Stimulated activated memory B cell treated with anti-CD40 and anti-IgM and Interleukin-4, amounts not matched to agents 10 μg/mL and 1 μg/mL and 100 μg/mL, for 72 hours (primary cell): ENCODE results near the gene TNKS1BP1.
"Not testable (repeated sequence)": the region's sequence is repeated elsewhere in the genome, so short reads cannot be mapped to it uniquely, and the experiment has no call there.

Experiments used
- ATAC-seq: fragments of 150-1000 bp; cut with Tn5 transposase; 2 replicates; pipeline ENCODE4 v1.10.0; 2021
- H3K27ac Mint-ChIP-seq: one replicate; pipeline ENCODE4 v1.8.0; 2022; ENCODE audit warnings: mild to moderate bottlenecking, mixed read lengths
- H3K27me3 Mint-ChIP-seq: one replicate; pipeline ENCODE4 v1.8.0; 2022; ENCODE audit warnings: mixed read lengths
- H3K36me3 Mint-ChIP-seq: one replicate; pipeline ENCODE4 v1.8.0; 2022; ENCODE audit warnings: mixed read lengths
- H3K4me1 Mint-ChIP-seq: one replicate; pipeline ENCODE4 v1.8.0; 2022; ENCODE audit warnings: mixed read lengths
- H3K4me3 Mint-ChIP-seq: one replicate; pipeline ENCODE4 v1.8.0; 2022; ENCODE audit warnings: mild to moderate bottlenecking, moderate library complexity, mixed read lengths
- H3K9me3 Mint-ChIP-seq: one replicate; pipeline ENCODE4 v1.8.0; 2022; ENCODE audit warnings: mixed read lengths

The TNKS1BP1 gene

DNA sequence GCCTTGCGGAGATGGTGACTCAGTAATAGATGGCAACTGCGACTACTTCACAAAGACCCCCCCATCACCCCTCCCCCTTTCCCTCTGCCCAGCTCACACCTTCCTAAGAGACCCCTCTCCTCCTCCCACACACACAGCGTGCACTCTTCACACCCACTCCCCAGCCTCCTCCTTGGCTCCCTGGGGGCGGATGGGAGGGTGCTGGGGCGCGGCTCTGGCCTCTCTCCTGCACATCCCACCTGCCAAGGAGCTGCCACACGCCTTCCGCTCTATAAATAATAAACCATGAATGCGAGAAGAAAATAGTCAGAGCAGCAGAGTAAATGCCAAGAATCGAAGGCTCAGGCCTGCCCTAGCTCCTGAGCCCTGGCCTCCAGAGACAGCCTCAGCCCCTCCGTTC lies 17.9 kb upstream of the TNKS1BP1 start:
- Mint-ChIP-seq H3K4me3 (no peak overlapping the region), H3K36me3 (no peaks in the 10 kb centered on the region), H3K9me3 (no peaks in the 10 kb centered on the region), H3K4me1 (peaks cover 9% of the 10 kb centered on the region), H3K27me3 (peaks cover 12% of the 10 kb centered on the region), H3K27ac (no peak overlapping the region)
- ATAC-seq: no peak

DNA sequence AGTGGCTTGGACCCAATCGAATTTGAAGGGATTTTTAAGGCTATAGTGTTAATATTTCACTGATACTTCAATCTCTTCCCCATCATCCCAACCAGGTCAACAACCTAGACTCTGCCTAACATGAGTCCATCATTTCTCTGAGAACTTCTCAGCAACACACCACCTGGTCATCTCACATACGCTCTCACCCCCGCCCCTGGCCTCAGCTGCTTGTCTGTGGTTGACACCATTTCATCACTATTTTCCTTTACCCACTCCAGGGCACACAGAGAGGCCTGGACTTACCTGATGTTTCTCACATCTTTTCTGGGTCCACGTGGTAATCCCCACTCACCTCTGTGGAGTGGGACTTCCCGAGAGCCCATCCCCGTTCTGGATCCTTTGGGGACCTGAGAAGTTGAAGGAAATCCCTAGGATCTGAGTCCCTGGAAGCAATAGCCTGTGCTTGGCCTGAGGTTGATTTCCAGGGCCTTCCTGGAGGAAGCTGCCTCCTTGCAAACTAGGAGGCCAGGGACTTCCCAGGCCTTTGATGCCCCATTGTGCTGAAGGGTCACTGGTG lies 16.6 kb upstream of the TNKS1BP1 start:
- Mint-ChIP-seq H3K9me3 (no peaks in the 10 kb centered on the region), H3K36me3 (no peaks in the 10 kb centered on the region), H3K27me3 (peaks cover 12% of the 10 kb centered on the region), H3K4me3 (no peak overlapping the region), H3K27ac (no peak overlapping the region), H3K4me1 (peaks cover 12% of the 10 kb centered on the region)
- ATAC-seq: no peak

DNA sequence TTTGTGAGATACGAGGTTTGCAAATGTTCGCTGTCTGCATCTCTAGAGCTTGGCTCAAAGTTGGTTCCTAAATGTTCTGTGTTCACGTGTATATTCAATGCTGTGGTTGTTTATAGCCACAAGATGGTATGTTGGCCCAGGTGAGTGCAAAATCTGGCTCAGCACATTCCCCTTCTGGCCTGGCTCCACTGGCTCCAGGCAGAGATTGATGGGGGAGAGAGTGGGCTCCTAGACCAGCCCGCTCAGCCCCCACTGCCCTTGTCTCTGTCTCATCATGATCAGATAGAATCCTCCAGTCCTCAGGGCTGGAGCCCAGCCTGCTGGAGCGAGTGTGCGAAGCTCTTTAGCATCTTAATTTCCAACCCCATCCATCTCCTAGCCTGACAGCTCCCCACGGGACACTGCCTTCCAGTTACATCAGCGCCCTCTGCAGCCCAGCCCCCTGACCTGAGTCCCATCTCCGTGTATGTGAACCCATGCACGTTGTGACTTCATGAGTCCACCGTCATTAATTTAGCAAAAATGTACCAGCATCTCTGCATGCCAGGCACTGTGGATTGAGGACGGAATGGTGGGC lies 15.4 kb upstream of the TNKS1BP1 start:
- ATAC-seq: no peak
- Mint-ChIP-seq H3K27me3 (peaks cover 12% of the 10 kb centered on the region), H3K27ac (peak overlapping the region; percentile 4), H3K9me3 (no peaks in the 10 kb centered on the region), H3K4me3 (no peak overlapping the region), H3K4me1 (peaks cover 12% of the 10 kb centered on the region), H3K36me3 (no peaks in the 10 kb centered on the region)

DNA sequence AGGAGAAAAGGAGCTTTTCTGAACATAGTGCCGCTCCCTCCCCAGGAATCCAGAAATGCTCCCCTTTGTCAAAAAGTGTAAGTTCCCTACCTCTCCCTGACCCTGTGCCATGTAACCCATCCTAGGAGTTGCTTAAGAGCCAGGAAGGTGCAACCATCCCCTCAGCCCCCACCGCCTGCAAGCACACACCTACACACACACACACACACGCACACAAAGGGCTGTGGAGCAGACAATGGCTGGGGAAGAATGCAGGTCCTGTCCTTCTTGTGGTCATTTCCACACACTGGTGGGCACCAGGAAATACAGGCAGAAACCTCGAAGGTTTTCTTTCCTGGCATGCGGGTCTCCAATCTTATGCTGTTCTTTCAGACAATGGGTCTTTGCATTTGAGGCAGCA lies 14.6 kb upstream of the TNKS1BP1 start:
- Mint-ChIP-seq H3K27me3 (peaks cover 12% of the 10 kb centered on the region), H3K4me1 (peaks cover 20% of the 10 kb centered on the region), H3K36me3 (peaks cover 4% of the 10 kb centered on the region), H3K4me3 (no peak overlapping the region), H3K9me3 (no peaks in the 10 kb centered on the region), H3K27ac (no peak overlapping the region)
- no peak for ATAC-seq

DNA sequence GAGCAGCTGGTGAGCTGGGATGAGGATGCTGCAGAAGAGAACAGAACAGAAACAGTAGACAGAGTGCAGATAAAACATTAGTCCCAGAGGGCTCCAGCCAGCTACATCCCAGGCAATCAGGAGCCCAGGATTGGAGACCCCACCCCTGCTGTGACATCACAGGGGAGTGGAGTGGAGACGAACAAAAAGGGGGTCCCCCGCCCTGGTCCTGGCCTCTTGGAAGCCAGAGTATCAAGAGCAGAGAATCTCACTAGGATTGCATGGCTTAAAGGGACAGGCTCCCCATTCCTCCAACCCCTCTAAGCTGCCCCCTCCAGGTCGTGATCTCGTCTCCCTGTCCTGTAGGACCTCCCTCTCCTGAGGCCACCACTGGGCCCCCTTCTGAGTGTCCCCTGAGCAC lies 13.4 kb upstream of the TNKS1BP1 start, which contains the start of gene P2RX3:
Gene P2RX3, plus strand, starts transcription at position 211 of the 400 bp plus-strand sequence. CDS start 199 bp downstream, outside the sequence.
- H3K9me3 Mint-ChIP-seq: no peaks in the 10 kb centered on the region
- ATAC-seq: no peak
- H3K4me1 Mint-ChIP-seq: peaks cover 32% of the 10 kb centered on the region
- no peak within 1 kb of the TSS for H3K27ac Mint-ChIP-seq
- peaks cover 12% of the 10 kb centered on the region for H3K27me3 Mint-ChIP-seq
- no peak within 1 kb of the TSS for H3K4me3 Mint-ChIP-seq
- peaks cover 14% of the 10 kb centered on the region for H3K36me3 Mint-ChIP-seq

DNA sequence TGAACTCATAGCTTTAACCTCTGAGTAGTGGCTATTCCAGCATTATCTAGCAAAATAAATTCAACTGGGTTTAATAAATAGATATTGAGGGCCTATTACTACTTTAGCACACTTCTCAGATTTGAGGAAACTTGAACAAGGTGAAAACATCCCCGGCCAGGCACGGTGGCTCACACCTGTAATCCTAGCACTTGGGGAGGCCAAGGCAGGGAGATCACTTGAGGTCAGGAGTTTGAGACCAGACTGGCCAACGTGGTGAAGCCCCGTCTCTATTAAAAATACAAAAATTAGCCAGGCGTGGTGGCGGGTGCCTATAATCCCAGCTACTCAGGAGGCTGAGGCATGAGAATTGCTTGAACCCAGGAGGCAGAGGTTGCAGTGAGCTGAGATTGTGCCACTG lies 12.1 kb upstream of the TNKS1BP1 start:
- Mint-ChIP-seq H3K4me1 (peaks cover 32% of the 10 kb centered on the region), H3K36me3 (peaks cover 25% of the 10 kb centered on the region), H3K27me3 (peaks cover 12% of the 10 kb centered on the region), H3K27ac (peak overlapping the region; percentile 98)
- not testable (repeated sequence) for H3K9me3 Mint-ChIP-seq, H3K4me3 Mint-ChIP-seq, ATAC-seq

DNA sequence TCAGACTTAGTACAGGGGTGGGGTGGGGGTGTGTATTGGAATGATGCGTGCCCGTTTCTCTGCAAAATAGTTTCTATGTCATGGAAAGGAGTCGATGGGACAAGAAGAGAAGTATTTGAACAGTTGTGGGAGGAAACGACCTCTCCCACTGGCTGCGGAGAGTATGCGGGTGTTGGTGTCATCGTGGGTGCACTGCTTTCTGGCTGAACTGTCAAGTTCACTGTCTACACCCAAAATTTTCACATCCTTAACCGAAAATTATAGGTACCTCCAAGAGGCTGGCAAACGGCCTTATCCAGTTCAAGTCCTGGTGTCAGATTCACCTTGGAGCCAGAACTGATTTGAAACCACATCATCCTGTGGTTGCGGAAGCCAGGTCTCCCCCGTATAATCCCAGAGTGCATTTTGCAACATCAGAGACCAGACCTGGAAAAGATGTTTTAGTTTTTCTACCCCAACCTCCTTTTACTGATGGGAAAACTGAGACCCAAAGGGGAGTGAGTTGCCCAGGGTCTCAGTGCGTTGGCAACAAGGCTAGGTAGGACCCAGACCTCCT lies 11.4 kb upstream of the TNKS1BP1 start:
- peaks cover 32% of the 10 kb centered on the region for H3K36me3 Mint-ChIP-seq
- peaks cover 32% of the 10 kb centered on the region for H3K4me1 Mint-ChIP-seq
- H3K27ac Mint-ChIP-seq: peak overlapping the region; percentile 98
- no peak for ATAC-seq
- H3K4me3 Mint-ChIP-seq: peak overlapping the region; percentile 93
- H3K9me3 Mint-ChIP-seq: no peaks in the 10 kb centered on the region
- H3K27me3 Mint-ChIP-seq: peaks cover 12% of the 10 kb centered on the region

DNA sequence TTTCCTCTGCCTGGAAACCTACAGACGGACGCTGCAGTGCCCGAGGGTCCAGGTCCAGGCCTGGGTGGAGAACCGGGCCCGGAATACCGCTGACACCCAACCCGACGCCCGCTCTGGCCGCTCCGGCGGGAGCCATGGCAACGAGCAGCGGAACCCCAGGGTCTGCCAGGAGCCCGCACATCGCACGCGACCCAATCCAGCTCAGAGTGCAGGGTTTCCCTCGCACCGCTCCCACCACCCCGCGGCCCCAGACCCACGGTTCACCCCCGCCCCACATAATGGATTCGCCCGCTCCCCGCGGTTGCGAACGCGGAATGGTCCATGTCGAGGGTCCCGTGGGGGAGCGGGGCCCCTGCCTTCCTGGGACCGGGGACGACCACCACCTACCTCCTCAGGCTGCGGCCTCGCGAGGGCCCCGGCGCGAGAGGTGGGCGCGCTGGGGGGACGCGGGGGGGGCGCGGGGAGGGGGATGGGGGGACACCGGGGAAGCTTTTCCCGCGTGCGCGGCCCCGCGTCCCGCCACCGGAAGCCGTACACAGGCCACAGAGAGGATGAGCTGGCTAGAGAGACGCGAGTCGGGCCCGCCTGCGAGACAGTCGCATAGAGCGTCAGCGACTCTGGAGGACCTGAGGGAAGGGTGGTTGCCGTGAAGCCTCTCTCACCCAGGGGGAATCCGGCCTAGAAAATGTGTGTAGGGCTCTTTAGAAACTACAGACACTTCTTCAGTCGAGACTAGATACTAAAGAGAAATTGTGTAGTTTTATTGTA lies 10.8 kb upstream of the TNKS1BP1 start, which contains the start of gene SSRP1:
Gene SSRP1, minus strand, starts transcription at position 550 of the 768 bp plus-strand sequence. CDS start 771 bp downstream, outside the sequence.
- Mint-ChIP-seq H3K4me1 (peaks cover 36% of the 10 kb centered on the region), H3K27ac (peak within 1 kb of the TSS; percentile 98), H3K4me3 (peak within 1 kb of the TSS; percentile 93), H3K9me3 (no peaks in the 10 kb centered on the region), H3K36me3 (peaks cover 38% of the 10 kb centered on the region), H3K27me3 (peaks cover 6% of the 10 kb centered on the region)
- peak; percentile 99 for ATAC-seq

DNA sequence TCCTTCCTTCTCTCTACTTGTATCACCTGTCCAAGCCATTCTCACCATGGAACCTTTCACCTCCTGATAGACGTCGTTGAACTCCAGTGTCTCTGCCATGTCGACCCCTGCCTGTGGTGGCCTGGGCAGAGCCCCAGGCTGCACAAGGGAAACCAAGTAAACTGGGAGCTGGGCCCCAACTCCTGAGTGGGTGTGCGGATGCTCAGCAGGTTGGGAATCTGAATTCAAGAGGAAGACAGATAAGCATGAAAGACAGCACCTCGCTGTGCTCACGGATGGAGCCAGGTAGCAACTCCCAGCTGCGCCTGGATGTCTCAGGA lies 10.2 kb upstream of the TNKS1BP1 start:
- H3K36me3 Mint-ChIP-seq: peaks cover 44% of the 10 kb centered on the region
- peaks cover 42% of the 10 kb centered on the region for H3K4me1 Mint-ChIP-seq
- peaks cover 1% of the 10 kb centered on the region for H3K27me3 Mint-ChIP-seq
- no peak for ATAC-seq
- H3K9me3 Mint-ChIP-seq: no peaks in the 10 kb centered on the region
- peak overlapping the region; percentile 93 for H3K4me3 Mint-ChIP-seq
- H3K27ac Mint-ChIP-seq: peak overlapping the region; percentile 98

DNA sequence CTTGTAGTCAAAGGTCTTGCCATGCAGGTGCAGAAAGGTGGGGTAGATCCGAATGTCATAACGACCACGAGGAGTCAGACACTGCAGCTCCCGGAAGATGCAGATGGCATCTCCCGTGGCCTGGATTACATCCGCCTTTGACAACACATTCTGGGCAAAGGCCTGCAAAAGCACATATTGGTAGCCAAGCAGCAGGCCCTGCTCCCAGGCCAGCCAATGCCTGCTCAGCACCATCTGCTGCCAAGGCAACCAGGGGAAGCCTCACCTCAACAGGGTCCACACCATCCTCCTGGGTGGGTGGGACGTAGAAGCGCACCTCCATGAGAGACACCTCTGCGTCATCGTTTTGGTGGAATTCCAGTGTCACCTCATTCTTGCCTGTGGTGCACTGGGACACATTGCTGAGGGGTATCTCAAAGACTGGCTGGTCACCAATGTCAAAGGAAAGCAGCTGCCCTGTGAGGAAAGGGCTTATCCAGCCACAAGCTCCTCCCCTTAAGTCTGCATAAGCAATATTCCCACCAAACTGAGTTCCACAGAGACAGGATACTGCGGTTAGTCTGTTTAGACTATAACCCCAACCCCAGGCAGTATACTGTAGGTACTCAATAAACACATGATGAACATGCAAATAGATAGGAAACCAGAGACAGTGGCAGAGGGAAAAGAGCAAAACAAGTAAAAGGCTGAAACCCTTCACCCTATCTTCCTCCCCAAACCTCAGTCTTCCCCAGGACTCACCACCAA lies 8.1 kb upstream of the TNKS1BP1 start:
- no peak for ATAC-seq
- no peak overlapping the region for H3K27ac Mint-ChIP-seq
- H3K9me3 Mint-ChIP-seq: no peaks in the 10 kb centered on the region
- no peaks in the 10 kb centered on the region for H3K27me3 Mint-ChIP-seq
- peaks cover 47% of the 10 kb centered on the region for H3K4me1 Mint-ChIP-seq
- peaks cover 61% of the 10 kb centered on the region for H3K36me3 Mint-ChIP-seq
- H3K4me3 Mint-ChIP-seq: no peak overlapping the region

DNA sequence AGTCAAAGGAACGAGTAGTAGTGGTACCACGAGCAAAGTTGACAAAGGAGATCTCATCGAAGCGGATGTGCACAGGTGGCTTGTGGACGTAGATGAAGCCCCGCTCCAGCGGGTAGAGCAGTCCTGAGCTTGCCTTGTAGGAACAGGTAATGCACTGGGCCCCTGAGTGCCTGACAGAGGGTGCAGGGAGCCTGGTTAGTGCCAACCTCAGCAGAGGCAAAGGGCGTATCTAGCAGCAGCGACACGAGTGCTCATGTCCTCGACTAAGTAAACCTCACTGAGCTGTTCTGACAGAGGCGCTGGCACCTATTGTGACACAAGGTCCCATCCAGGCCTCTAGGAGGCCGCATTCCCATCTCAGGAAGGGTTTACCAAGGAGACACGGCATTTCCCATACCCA lies 7.0 kb upstream of the TNKS1BP1 start:
- ATAC-seq: no peak
- no peak overlapping the region for H3K27ac Mint-ChIP-seq
- peaks cover 72% of the 10 kb centered on the region for H3K36me3 Mint-ChIP-seq
- no peak overlapping the region for H3K4me3 Mint-ChIP-seq
- H3K4me1 Mint-ChIP-seq: peaks cover 56% of the 10 kb centered on the region
- H3K9me3 Mint-ChIP-seq: no peaks in the 10 kb centered on the region
- no peaks in the 10 kb centered on the region for H3K27me3 Mint-ChIP-seq

DNA sequence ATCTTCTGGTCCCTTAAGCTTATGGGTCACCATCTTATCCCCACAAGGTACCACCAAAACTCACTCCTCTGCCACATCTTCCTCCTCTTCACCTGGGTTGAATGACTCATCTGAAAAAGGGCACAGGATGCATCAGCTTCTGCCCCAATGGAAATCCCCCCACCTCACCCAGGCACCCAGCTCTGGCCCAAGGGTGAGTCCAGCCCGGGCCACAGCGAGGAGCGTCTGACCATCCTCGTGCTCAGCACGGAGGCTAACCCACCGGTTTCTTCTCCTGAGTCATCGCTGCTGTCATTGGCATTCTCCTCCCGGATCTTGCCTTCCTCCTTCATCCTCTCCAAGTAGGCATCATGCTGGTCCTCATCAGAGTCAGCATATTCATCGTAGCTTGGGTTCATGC lies 5.3 kb upstream of the TNKS1BP1 start:
- H3K4me3 Mint-ChIP-seq: no peak overlapping the region
- no peaks in the 10 kb centered on the region for H3K9me3 Mint-ChIP-seq
- H3K27me3 Mint-ChIP-seq: no peaks in the 10 kb centered on the region
- no peak for ATAC-seq
- peaks cover 59% of the 10 kb centered on the region for H3K4me1 Mint-ChIP-seq
- H3K27ac Mint-ChIP-seq: peak overlapping the region; percentile 79
- peaks cover 84% of the 10 kb centered on the region for H3K36me3 Mint-ChIP-seq

DNA sequence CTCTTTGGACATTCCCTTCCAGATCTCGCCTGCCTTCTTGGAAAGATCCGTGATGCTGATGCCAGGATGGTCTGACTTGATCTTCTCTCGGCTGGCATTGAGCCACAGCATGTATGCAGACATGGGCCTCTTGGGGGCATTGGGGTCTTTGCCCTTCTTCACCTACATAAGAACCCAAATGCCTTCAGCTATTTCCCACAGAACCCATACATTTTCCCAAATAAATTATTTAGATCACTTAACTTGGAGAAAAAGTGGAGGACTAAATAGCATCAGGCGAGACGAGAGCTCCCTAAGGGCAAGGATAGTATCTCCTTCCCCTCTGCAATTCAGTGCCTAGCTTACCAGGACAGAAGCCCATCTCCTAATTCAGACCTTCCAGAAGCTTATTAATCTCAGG lies 3.0 kb upstream of the TNKS1BP1 start:
- Mint-ChIP-seq H3K4me3 (no peak overlapping the region), H3K4me1 (peaks cover 56% of the 10 kb centered on the region)

DNA sequence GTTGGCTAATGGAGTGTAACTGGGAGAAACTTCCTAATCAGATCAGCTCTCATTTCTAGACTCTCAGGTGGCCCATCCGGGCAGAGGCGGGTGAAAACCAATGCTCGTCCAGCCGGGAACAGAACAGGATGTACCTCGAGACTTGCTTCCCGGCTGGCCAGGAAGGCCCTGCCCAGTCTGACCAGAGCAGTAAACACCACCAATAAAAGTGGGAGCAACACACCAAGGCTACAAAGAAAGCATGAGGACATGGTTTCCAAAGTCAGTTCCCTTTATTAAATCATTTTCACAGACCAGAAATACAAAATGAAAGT lies 940 bp upstream of the TNKS1BP1 start:
- Mint-ChIP-seq H3K36me3 (peaks cover 52% of the 10 kb centered on the region), H3K27me3 (no peaks in the 10 kb centered on the region), H3K27ac (peak overlapping the region; percentile 88), H3K4me3 (peak overlapping the region; percentile 82), H3K9me3 (no peaks in the 10 kb centered on the region), H3K4me1 (peaks cover 64% of the 10 kb centered on the region)
- no peak for ATAC-seq

More for the DNA sequence above, 3.0 kb upstream of the TNKS1BP1 start:
- peak overlapping the region; percentile 88 for H3K27ac Mint-ChIP-seq
- peaks cover 66% of the 10 kb centered on the region for H3K36me3 Mint-ChIP-seq
- ATAC-seq: no peak
- H3K27me3 Mint-ChIP-seq: no peaks in the 10 kb centered on the region
- H3K9me3 Mint-ChIP-seq: no peaks in the 10 kb centered on the region
